ENCODE data around the gene CRYGD. TPM values are rescaled to one million over a fixed set of nuclear protein-coding genes. Genes with fewer than 3 reads are reported as not detected.

CRYGD gene
- total RNA-seq, 1 donor from 2014 or later = not detected

DNA sequence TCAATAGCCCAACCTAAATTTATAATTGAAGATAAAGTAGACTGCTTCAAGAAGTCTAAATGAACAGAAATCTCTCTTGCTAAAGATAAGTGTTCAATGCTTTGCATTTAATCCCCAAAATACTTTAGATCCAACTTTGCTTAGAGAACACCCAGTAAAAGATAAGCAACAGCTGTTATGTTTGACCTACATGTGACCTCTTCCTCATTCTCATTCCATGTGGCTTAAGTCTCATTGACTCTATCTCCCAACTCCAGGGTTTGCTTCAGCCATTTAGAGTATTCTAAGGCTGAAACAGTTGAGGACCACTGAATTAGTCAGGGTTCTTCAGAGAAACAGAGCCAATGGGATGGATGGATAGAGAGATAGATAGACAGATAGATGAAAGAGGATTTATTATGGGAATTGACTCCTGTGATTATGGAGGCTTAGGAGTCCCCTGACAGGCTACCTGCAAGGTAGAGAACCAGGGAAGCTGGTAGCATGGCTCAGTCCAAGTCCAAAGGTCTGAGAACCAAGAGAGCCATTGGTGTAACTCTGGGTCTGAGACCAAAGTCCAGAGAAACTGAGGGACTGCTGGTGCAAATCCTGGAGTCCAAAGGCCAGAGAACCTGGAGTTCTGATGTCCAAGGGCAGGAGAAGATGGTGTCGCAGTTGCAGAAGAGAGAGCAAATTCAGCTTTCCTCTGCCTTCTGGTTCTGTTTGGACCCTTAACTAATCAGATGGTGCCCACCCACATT is 32.1 kb downstream of the CRYGD start:
- Histone ChIP-seq H3K9me3 (ENCODE audit: control insufficient read depth in 3 of 3, low read length in 3 of 3) (no peaks in the 10 kb centered on the region), H3K27me3 (ENCODE audit: control insufficient read depth in 3 of 3, insufficient read depth in 3 of 3, low read length in 3 of 3) (no peaks in the 10 kb centered on the region), H3K36me3 (ENCODE audit: control insufficient read depth in 3 of 3, insufficient read depth in 3 of 3, low read length in 3 of 3) (no peaks in the 10 kb centered on the region), H3K4me1 (ENCODE audit: control insufficient read depth in 3 of 3, insufficient read depth in 3 of 3, low read length in 3 of 3) (no peaks in the 10 kb centered on the region), H3K4me3 (ENCODE audit: low read length in 3 of 3) (no peak overlapping the region), H3K9ac (ENCODE audit: low read depth in 1 of 3, low read length in 3 of 3) (no peak overlapping the region), H3K27ac (ENCODE audit: low read depth, low read length) (no peak overlapping the region)

DNA sequence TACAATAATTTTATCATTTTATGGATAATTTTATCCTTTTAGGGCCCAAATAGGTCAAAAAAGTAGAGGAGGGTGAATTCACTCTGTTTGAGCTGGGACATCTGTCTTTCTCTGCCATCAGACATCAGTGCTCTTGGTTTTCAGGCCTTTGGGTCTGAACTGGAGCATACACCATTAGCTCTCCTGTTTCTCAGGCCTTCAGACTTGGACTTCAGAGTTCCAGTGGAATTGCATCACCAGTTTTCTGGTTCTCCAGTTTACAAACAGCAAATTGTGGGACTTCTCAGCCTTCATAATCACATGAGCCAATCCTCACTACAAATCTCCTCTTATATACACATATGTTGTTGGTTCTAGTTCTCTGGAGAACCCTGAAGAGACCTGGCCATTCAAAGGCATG is 33.9 kb downstream of the CRYGD start:
- Histone ChIP-seq H3K9me3 (ENCODE audit: control insufficient read depth in 3 of 3, low read length in 3 of 3) (no peaks in the 10 kb centered on the region), H3K4me3 (ENCODE audit: low read length in 3 of 3) (no peak overlapping the region)

GRCh38 chr2:208086029-208086428 is 38.3 kb downstream of the CRYGD start:
- Histone ChIP-seq H3K4me1 (ENCODE audit: control insufficient read depth in 3 of 3, insufficient read depth in 3 of 3, low read length in 3 of 3) (no peaks in the 10 kb centered on the region), H3K36me3 (ENCODE audit: control insufficient read depth in 3 of 3, insufficient read depth in 3 of 3, low read length in 3 of 3) (no peaks in the 10 kb centered on the region), H3K27ac (ENCODE audit: low read depth, low read length) (no peak overlapping the region), H3K9me3 (ENCODE audit: control insufficient read depth in 3 of 3, low read length in 3 of 3) (no peaks in the 10 kb centered on the region), H3K9ac (ENCODE audit: low read depth in 1 of 3, low read length in 3 of 3) (no peak overlapping the region), H3K27me3 (ENCODE audit: control insufficient read depth in 3 of 3, insufficient read depth in 3 of 3, low read length in 3 of 3) (no peaks in the 10 kb centered on the region), H3K4me3 (ENCODE audit: low read length in 3 of 3) (no peak overlapping the region)

More for the DNA sequence above, 33.9 kb downstream of the CRYGD start:
- Histone ChIP-seq H3K27me3 (ENCODE audit: control insufficient read depth in 3 of 3, insufficient read depth in 3 of 3, low read length in 3 of 3) (no peaks in the 10 kb centered on the region), H3K27ac (ENCODE audit: low read depth, low read length) (no peak overlapping the region), H3K9ac (ENCODE audit: low read depth in 1 of 3, low read length in 3 of 3) (no peak overlapping the region), H3K4me1 (ENCODE audit: control insufficient read depth in 3 of 3, insufficient read depth in 3 of 3, low read length in 3 of 3) (no peaks in the 10 kb centered on the region), H3K36me3 (ENCODE audit: control insufficient read depth in 3 of 3, insufficient read depth in 3 of 3, low read length in 3 of 3) (no peaks in the 10 kb centered on the region)

- Histone ChIP-seq H3K36me3 (ENCODE audit: control insufficient read depth in 3 of 3, insufficient read depth in 3 of 3, low read length in 3 of 3) (no peaks in the 10 kb centered on the region), H3K4me3 (ENCODE audit: low read length in 3 of 3) (no peak overlapping the region), H3K9me3 (ENCODE audit: control insufficient read depth in 3 of 3, low read length in 3 of 3) (no peaks in the 10 kb centered on the region), H3K27ac (ENCODE audit: low read depth, low read length) (no peak overlapping the region), H3K9ac (ENCODE audit: low read depth in 1 of 3, low read length in 3 of 3) (no peak overlapping the region), H3K4me1 (ENCODE audit: control insufficient read depth in 3 of 3, insufficient read depth in 3 of 3, low read length in 3 of 3) (no peaks in the 10 kb centered on the region), H3K27me3 (ENCODE audit: control insufficient read depth in 3 of 3, insufficient read depth in 3 of 3, low read length in 3 of 3) (no peaks in the 10 kb centered on the region)
These were observed 40.5 kb downstream of the CRYGD start for GRCh38 chr2:208083807-208084206.

DNA sequence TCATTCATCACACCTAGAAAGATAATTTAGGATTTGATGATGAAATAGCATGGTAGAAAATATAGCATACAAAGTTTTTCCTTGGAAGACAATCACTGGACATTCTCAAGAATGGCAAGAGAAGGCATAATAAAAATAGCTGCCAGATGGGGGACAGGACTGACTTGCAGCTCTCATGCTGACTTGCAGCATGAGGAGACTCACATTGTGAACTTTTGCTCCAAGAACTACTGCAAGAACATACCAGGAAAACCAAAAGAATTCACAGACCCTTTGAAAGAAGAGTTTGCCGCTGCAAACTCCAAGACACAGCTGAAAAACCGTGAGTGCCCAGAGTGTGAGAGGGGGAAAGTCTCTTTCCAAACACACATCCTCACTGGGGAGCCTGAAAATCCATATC is 47.0 kb downstream of the CRYGD start:
- no peaks in the 10 kb centered on the region for H3K36me3 ChIP-seq (ENCODE audit: control insufficient read depth in 3 of 3, insufficient read depth in 3 of 3, low read length in 3 of 3)
- H3K27ac ChIP-seq (ENCODE audit: low read depth, low read length) = no peak overlapping the region
- H3K4me3 ChIP-seq (ENCODE audit: low read length in 3 of 3) = no peak overlapping the region
- H3K9ac ChIP-seq (ENCODE audit: low read depth in 1 of 3, low read length in 3 of 3) = no peak overlapping the region
- H3K4me1 ChIP-seq (ENCODE audit: control insufficient read depth in 3 of 3, insufficient read depth in 3 of 3, low read length in 3 of 3) = no peaks in the 10 kb centered on the region
- no peaks in the 10 kb centered on the region for H3K9me3 ChIP-seq (ENCODE audit: control insufficient read depth in 3 of 3, low read length in 3 of 3)
- H3K27me3 ChIP-seq (ENCODE audit: control insufficient read depth in 3 of 3, insufficient read depth in 3 of 3, low read length in 3 of 3) = peaks cover 0 to 3% (median 3%) of the 10 kb centered on the region in 3 donors

DNA sequence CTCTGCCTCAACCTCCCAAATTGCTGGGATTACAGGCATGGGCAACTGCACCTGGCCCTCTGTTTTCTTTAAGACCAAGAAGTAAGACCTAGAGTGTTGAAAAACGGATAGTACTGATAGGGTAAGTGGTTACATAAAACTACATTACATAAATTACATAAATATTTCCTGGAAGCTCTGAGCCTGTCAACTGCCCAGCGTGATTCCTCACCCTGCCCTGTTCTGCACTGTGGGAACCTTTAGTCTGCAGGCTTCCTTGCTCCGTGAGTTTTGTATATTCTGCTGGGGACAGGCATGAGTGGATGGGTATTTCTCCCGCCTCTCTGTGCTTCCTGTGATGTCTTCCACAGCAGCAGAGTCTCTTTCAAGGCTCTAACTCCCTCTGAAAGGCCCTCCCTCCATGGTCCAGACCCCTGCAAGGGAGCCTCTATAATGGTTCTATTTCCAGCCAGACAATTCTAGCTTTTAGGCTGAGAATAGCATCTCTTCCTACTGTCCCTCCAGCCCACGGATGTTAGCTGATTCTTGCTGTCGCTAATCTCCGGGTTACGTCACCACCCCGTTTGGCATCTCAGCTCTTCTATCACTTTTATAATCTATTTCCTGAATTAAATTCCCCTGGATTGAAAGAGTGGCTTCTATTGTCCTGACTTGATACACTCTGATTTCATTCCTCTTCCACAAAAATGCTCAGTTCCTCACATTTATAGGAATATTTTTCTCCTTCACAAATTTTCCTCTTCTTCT is 49.5 kb downstream of the CRYGD start:
- H3K27ac ChIP-seq (ENCODE audit: low read depth, low read length) = no peak overlapping the region
- H3K27me3 ChIP-seq (ENCODE audit: control insufficient read depth in 3 of 3, insufficient read depth in 3 of 3, low read length in 3 of 3) = peaks cover 0 to 3% (median 3%) of the 10 kb centered on the region in 3 donors
- H3K4me1 ChIP-seq (ENCODE audit: control insufficient read depth in 3 of 3, insufficient read depth in 3 of 3, low read length in 3 of 3) = no peaks in the 10 kb centered on the region
- no peak overlapping the region for H3K4me3 ChIP-seq (ENCODE audit: low read length in 3 of 3)
- no peaks in the 10 kb centered on the region for H3K36me3 ChIP-seq (ENCODE audit: control insufficient read depth in 3 of 3, insufficient read depth in 3 of 3, low read length in 3 of 3)
- H3K9me3 ChIP-seq (ENCODE audit: control insufficient read depth in 3 of 3, low read length in 3 of 3) = no peaks in the 10 kb centered on the region
- H3K9ac ChIP-seq (ENCODE audit: low read depth in 1 of 3, low read length in 3 of 3) = no peak overlapping the region

DNA sequence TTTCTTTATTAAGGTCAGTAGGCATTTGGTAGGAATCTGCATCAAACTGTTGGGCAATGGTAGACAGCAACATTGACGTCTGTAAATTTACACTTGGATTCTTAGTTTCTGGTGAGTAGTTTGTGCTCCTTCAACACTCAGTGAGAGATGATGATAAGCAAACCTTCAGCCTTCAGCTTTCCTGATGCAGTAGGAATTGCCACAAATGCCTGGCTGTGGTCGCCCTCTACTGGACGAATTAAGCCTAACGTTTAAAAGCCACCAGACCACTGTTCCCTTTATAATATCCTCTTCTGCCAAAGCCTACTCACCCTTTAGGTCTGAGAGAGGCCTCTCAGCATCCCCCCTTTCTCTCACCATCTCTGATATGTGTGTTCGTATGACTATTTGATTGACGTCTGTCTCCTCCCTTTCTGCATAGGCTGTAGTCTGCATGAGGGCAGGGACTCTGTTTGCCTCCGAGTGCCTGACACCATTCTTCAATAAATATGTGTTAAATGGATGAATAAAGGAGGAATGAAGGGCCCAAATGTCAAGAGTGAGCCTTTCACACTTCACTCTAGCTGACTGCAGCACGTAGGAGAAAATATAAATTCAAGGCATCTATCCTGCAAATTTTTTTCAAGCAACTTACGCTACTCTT is 52.0 kb downstream of the CRYGD start:
- no peaks in the 10 kb centered on the region for H3K4me1 ChIP-seq (ENCODE audit: control insufficient read depth in 3 of 3, insufficient read depth in 3 of 3, low read length in 3 of 3)
- no peaks in the 10 kb centered on the region for H3K9me3 ChIP-seq (ENCODE audit: control insufficient read depth in 3 of 3, low read length in 3 of 3)
- H3K9ac ChIP-seq (ENCODE audit: low read depth in 1 of 3, low read length in 3 of 3) = no peak overlapping the region
- H3K27ac ChIP-seq (ENCODE audit: low read depth, low read length) = no peak overlapping the region
- no peaks in the 10 kb centered on the region for H3K36me3 ChIP-seq (ENCODE audit: control insufficient read depth in 3 of 3, insufficient read depth in 3 of 3, low read length in 3 of 3)
- H3K4me3 ChIP-seq (ENCODE audit: low read length in 3 of 3) = no peak overlapping the region
- peaks cover 0 to 3% (median 0%) of the 10 kb centered on the region in 3 donors for H3K27me3 ChIP-seq (ENCODE audit: control insufficient read depth in 3 of 3, insufficient read depth in 3 of 3, low read length in 3 of 3)

Other genes starting within 250 kb of the CRYGD start
- gene PLEKHM3, start 99.0 kb downstream of the CRYGD start, total RNA-seq = 20.9 TPM
- gene CRYGC, start 5.3 kb upstream of the CRYGD start, total RNA-seq = not detected
- gene CRYGB, start 21.6 kb upstream of the CRYGD start, total RNA-seq = not detected
- gene CRYGA, start 39.1 kb upstream of the CRYGD start, total RNA-seq = not detected
- gene C2orf80, start 65.5 kb upstream of the CRYGD start, total RNA-seq = not detected
- gene IDH1, start 130.5 kb upstream of the CRYGD start, total RNA-seq = 65.2 TPM
- 22.4 TPM for gene PIKFYVE, start 141.7 kb upstream of the CRYGD start, total RNA-seq

Measured in skeletal muscle tissue (tissue), 4 donors.